ENCODE measurements around the gene U2AF2. TPM values are rescaled to one million over a fixed set of nuclear protein-coding genes. Genes with fewer than 3 reads are reported as not detected.

Gene U2AF2
- total RNA-seq, 1 experiment from 2014 or later: 321 TPM

- Histone ChIP-seq H3K9me3 (ENCODE audit: control insufficient read depth, low read depth, low read length) (no peaks in the 10 kb centered on the region), H3K27ac (ENCODE audit: insufficient read length, low read depth, low read length) (no peak overlapping the region), H3K23me2 (ENCODE audit: insufficient read length, low read depth, low read length, poor library complexity, severe bottlenecking) (no peaks in the 10 kb centered on the region), H3K4me2 (ENCODE audit: insufficient read depth, insufficient read length, low read length) (no peak overlapping the region), H4K8ac (replicated peaks; ENCODE audit: insufficient read length, low read depth, low read length) (no peak overlapping the region), H3T11ph (ENCODE audit: low read length) (no peak overlapping the region), H3K4me1 (ENCODE audit: insufficient read depth, low read length) (no peaks in the 10 kb centered on the region), H2AK5ac (ENCODE audit: insufficient read length, low read length) (no peak overlapping the region), H3K23ac (ENCODE audit: insufficient read length, low read depth, low read length) (no peak overlapping the region), H3K14ac (ENCODE audit: insufficient read depth, low read length) (no peak overlapping the region), H3K27me3 (ENCODE audit: insufficient read depth, low read length) (no peaks in the 10 kb centered on the region), H4K5ac (ENCODE audit: insufficient read length, low read depth, low read length) (no peak overlapping the region), H3K4ac (ENCODE audit: low read depth, low read length) (no peak overlapping the region), H4K20me1 (ENCODE audit: control insufficient read depth, insufficient read depth, insufficient read length) (no peaks in the 10 kb centered on the region), H3K56ac (ENCODE audit: insufficient read length, low read depth, low read length) (no peak overlapping the region), H2BK20ac (ENCODE audit: low read depth, low read length, poor library complexity, severe bottlenecking) (no peak overlapping the region), H3K9ac (ENCODE audit: extremely low read depth, insufficient read length, low read length) (no peak overlapping the region), H3K18ac (ENCODE audit: insufficient read length, low read depth, low read length) (no peak overlapping the region), H2BK120ac (ENCODE audit: low read depth, low read length, poor library complexity, severe bottlenecking) (no peak overlapping the region), H4K91ac (ENCODE audit: insufficient read length, low read depth, low read length) (no peak overlapping the region), H2BK15ac (ENCODE audit: low read depth, low read length) (no peak overlapping the region), H2AFZ (ENCODE audit: low read length) (no peak overlapping the region), H2BK12ac (ENCODE audit: insufficient read length, low read depth, low read length) (no peak overlapping the region), H3K79me2 (ENCODE audit: insufficient read depth, low read length) (no peaks in the 10 kb centered on the region), H3K79me1 (ENCODE audit: insufficient read depth, low read depth, low read length, poor library complexity, severe bottlenecking) (no peaks in the 10 kb centered on the region), H2BK5ac (ENCODE audit: insufficient read length, low read length) (no peak overlapping the region)
- WGBS (ENCODE audit: extremely low coverage, insufficient read length, low lambda C conversion rate): no CpG with 5 or more reads among the region's 31 CpGs
- no peak overlapping the region for H3K4me3 Mint-ChIP-seq
- DNase-seq: no peak
- no peaks in the 10 kb centered on the region for H3K27me3 Mint-ChIP-seq (ENCODE audit: low read depth)
- peaks cover 20 to 64% (median 55%) of the 10 kb centered on the region in 3 experiments; a peak in 6 of 7 replicates for H3K36me3 Mint-ChIP-seq (ENCODE audit: insufficient read depth in 1 of 3, low read depth in 3 of 3)
- no peak overlapping the region for H3K27ac Mint-ChIP-seq
- H3K9me3 Mint-ChIP-seq: no peaks in the 10 kb centered on the region
- H3K4me1 Mint-ChIP-seq: no peaks in the 10 kb centered on the region
- TF ChIP-seq CTCF (conservative IDR thresholded peaks at IDR 0.05): no peak
Measured at GRCh38 chr19:55691561-55692481, 37.0 kb downstream of the U2AF2 start.
